Erythroblast (primary cell): ENCODE results near the gene STXBP1.

Experiments
- GATA1 ChIP-seq: IDR thresholded peaks from 2 replicates; pipeline ENCODE4 v1.6.1; 2011; ENCODE audit warnings: low read depth, mild to moderate bottlenecking, control low read depth, low read length, moderate library complexity
- POLR2A ChIP-seq: IDR thresholded peaks from 2 replicates; pipeline ENCODE4 v1.6.1; 2011; ENCODE audit warnings: mild to moderate bottlenecking, low read length

- no peak for TF ChIP-seq POLR2A
- no peak for TF ChIP-seq GATA1
Observed at GRCh38 chr9:127712371-127712770, 100.3 kb downstream of the STXBP1 start.
